Measurements from ENCODE around the gene RAB11B. TPM values are rescaled to one million over a fixed set of nuclear protein-coding genes. Genes with fewer than 3 reads are reported as not detected.
"Not testable (repeated sequence)": the region's sequence is repeated elsewhere in the genome, so short reads cannot be mapped to it uniquely, and the experiment has no call there.

Gene RAB11B
- total RNA-seq, 4 donors from 2014 or later: 28.6 to 71.8 (median 36.1) TPM

DNA sequence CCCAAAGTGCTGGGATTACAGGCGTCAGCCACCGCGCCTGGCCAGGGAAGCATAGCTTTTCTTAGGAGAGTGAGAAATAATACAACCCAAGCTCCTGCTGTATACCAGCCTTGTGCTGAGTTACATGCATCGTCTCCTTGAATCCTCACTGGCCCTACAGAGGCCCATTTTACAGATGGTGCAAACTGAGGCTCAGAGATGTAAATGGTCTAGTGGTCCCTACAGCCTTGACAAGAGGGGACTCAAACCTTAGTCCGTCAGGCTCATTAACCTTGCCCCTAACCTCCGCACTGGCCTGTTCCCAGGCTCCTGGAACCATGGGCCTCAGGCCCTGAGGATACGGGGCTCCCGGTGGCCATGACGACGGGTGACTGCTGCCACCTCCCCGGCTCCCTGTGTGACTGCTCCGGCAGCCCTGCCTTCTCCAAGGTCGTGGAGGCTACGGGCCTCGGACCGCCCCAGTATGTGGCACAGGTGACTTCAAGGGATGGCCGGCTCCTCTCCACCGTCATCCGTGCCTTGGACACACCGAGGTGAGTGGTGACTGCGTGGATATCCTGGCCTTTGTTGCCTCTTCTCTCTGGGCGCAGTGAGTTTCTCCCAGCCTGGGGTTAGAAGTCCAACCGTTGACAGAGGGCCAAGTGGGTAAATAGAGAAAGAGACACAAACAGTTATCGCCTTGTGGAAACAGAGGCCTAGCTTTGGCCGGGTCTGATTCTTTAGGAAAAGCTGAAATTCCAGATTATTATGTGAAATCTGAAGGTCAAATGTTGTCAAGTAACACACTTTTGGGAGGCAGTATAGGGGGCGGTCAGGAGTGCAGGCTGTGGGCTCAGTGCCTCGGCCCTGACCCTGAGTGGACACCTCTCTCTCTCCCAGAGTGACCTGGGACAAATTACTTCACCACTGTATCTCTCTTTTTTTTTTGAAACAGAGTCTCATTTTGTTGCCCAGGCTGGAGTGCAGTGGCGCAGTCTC is 31.6 kb downstream of the RAB11B start:
- no peak for ATAC-seq
- 70 to 88% methylated on average over 6 to 7 of the region's 28 CpGs for WGBS, 2 donors (ENCODE audit: low coverage in 1 of 2)
- peaks cover 0 to 26% of the 10 kb centered on the region in 2 donors for H3K36me3 ChIP-seq
- no peaks in the 10 kb centered on the region for H3K9me3 ChIP-seq
- no peak for TF ChIP-seq POLR2AphosphoS5 (IDR thresholded peaks at IDR 0.05)
- no peak for TF ChIP-seq EP300 (IDR thresholded peaks at IDR 0.05)
- TF ChIP-seq, protein P1, sequence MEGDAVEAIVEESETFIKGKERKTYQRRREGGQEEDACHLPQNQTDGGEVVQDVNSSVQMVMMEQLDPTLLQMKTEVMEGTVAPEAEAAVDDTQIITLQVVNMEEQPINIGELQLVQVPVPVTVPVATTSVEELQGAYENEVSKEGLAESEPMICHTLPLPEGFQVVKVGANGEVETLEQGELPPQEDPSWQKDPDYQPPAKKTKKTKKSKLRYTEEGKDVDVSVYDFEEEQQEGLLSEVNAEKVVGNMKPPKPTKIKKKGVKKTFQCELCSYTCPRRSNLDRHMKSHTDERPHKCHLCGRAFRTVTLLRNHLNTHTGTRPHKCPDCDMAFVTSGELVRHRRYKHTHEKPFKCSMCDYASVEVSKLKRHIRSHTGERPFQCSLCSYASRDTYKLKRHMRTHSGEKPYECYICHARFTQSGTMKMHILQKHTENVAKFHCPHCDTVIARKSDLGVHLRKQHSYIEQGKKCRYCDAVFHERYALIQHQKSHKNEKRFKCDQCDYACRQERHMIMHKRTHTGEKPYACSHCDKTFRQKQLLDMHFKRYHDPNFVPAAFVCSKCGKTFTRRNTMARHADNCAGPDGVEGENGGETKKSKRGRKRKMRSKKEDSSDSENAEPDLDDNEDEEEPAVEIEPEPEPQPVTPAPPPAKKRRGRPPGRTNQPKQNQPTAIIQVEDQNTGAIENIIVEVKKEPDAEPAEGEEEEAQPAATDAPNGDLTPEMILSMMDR (IDR thresholded peaks at IDR 0.05): no peak
- no peak for TF ChIP-seq POLR2A (IDR thresholded peaks at IDR 0.05)
- no peaks in the 10 kb centered on the region for H3K27me3 ChIP-seq
- peaks cover 0 to 50% (median 23%) of the 10 kb centered on the region in 3 donors for H3K4me1 ChIP-seq
- peak overlapping the region in 3 of 4 donors; percentile 4 to 29 (median 22) for H3K27ac ChIP-seq
- no peak overlapping the region for H3K4me3 ChIP-seq

DNA sequence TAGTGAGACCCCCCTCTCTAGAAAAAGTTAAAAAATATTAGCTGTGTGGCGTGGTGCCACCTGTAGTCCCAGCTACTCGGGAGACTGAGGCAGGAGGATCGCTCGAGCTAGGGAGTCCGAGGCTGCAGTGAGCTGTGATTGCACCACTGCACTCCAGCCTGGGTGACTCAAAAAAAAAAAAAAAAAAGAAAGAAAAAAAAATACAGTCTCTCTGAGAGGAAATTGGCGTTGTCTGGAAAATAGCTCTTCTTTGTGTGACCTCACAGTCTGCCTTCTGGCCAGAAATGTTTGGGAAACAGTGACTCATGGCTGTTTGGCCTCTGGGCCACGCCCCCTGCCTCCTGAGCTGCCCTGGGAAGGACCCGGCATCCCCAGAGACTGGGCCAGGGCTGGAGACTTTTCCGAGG is 33.7 kb downstream of the RAB11B start:
- 6 to 15% methylated on average over 3 to 7 of the region's 9 CpGs for WGBS, 2 donors (ENCODE audit: low coverage in 1 of 2)
- Histone ChIP-seq H3K36me3 (peaks cover 0 to 46% of the 10 kb centered on the region in 2 donors), H3K4me1 (peaks cover 0 to 29% (median 16%) of the 10 kb centered on the region in 3 donors), H3K4me3 (peak overlapping the region in 1 of 2 donors; percentile 5), H3K27ac (peak overlapping the region; percentile 51 to 93 (median 82)), H3K9me3 (no peaks in the 10 kb centered on the region), H3K27me3 (no peaks in the 10 kb centered on the region)
- TF ChIP-seq, protein P1 (IDR thresholded peaks at IDR 0.05): no peak
- TF ChIP-seq POLR2A (IDR thresholded peaks at IDR 0.05) (peak in 1 of 2 donors; percentile 22), POLR2AphosphoS5 (IDR thresholded peaks at IDR 0.05) (peak; percentile 92)
- peak; percentile 99 for ATAC-seq

DNA sequence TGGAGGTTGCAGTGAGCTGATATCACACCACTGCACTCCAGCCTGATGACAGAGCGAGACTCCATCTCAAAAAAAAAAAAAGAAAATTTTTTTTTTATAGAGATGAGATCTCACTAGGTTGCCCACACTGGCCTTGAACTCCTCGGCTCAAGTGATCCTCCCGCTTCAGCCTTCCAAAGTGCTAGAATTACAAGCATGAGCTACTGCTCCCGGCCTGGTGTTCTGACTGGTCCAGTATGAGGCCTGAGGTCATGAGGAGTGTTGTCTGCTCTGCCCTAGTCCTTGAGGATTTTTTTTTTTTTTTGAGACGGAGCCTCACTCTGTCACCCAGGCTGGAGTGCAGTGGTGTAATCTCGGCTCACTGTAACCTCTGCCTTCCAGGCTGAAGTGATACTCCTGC is 35.2 kb downstream of the RAB11B start:
- peak overlapping the region in 2 of 4 donors; percentile 82 to 83 for H3K27ac ChIP-seq
- H3K9me3 ChIP-seq, H3K27me3 ChIP-seq, ATAC-seq, H3K4me3 ChIP-seq: not testable (repeated sequence)
- peaks cover 0 to 61% of the 10 kb centered on the region in 2 donors for H3K36me3 ChIP-seq
- 90 to 97% methylated on average over 4 to 6 of the region's 6 CpGs for WGBS, 2 donors (ENCODE audit: low coverage in 1 of 2)
- H3K4me1 ChIP-seq: peaks cover 0 to 26% (median 16%) of the 10 kb centered on the region in 3 donors

DNA sequence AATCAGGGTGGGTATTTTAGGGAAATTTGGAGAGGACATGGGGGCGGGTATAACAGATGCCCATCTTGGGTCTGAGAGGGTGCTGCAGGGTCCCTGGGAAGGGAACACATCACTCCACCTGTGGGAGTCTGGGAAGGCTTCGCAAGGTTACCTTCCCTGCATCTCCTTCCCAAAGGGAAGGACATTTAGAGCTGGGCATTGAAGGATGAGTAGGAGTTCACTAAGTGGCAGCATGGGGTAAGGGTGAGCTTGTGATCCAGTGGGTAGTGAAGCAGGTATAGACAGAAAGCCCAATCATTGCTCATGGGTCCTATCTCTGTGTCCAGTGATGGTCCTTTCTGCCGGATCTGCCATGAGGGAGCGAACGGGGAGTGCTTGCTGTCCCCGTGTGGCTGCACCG is 36.1 kb downstream of the RAB11B start:
- Histone ChIP-seq H3K9me3 (no peaks in the 10 kb centered on the region), H3K4me1 (peaks cover 0 to 26% (median 16%) of the 10 kb centered on the region in 3 donors), H3K27ac (no peak overlapping the region), H3K36me3 (peaks cover 0 to 70% of the 10 kb centered on the region in 2 donors), H3K27me3 (no peaks in the 10 kb centered on the region), H3K4me3 (no peak overlapping the region)
- WGBS, 2 donors (ENCODE audit: low coverage in 1 of 2): 90 to 91% methylated on average over 5 to 7 of the region's 7 CpGs
- no peak for ATAC-seq
- TF ChIP-seq POLR2A (IDR thresholded peaks at IDR 0.05): no peak
- TF ChIP-seq, protein P1 (IDR thresholded peaks at IDR 0.05): no peak
- no peak for TF ChIP-seq POLR2AphosphoS5 (IDR thresholded peaks at IDR 0.05)
- no peak for TF ChIP-seq EP300 (IDR thresholded peaks at IDR 0.05)

DNA sequence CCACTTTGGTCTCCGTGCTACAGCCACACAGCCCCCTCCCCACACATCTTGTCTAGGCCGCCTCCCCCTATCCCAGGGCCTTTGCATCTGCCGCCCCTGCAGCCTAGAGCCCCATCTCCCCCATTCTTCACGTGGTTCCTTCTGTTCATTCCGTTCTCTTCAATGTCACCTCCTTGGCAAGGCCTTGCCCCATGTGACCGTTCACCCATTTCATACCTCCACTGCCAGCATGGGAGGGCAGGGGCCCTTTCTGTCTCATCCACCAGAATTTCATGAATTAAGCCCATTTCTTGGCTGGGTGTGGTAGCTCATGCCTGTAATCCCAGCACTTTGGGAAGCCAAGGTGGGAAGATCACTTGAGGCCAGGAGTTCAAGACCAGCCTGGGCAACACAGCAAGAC is 38.9 kb downstream of the RAB11B start:
- Histone ChIP-seq H3K27me3 (no peaks in the 10 kb centered on the region), H3K36me3 (peaks cover 0 to 73% of the 10 kb centered on the region in 2 donors), H3K27ac (no peak overlapping the region), H3K4me3 (no peak overlapping the region), H3K4me1 (peaks cover 0 to 17% (median 7%) of the 10 kb centered on the region in 3 donors), H3K9me3 (no peaks in the 10 kb centered on the region)
- ATAC-seq: no peak
- TF ChIP-seq POLR2A (IDR thresholded peaks at IDR 0.05) (no peak), EP300 (IDR thresholded peaks at IDR 0.05) (no peak)
- WGBS, 2 donors (ENCODE audit: low coverage in 1 of 2): 80 to 87% methylated on average over 5 to 6 of the region's 6 CpGs

Measured in gastroesophageal sphincter (tissue), 4 donors.